Neural progenitor cell (in vitro differentiated cells): ENCODE measurements around the gene HMGCLL1.

Source experiments
- CTCF ChIP-seq: fragments of 200-600 bp; sonication (generic); IDR thresholded peaks from 2 replicates; pipeline ENCODE4 v1.5.1; 2017; ENCODE audit warnings: antibody characterized with exemption, mild to moderate bottlenecking
- EZH2 ChIP-seq: fragments of 200-600 bp; sonication (generic); IDR thresholded peaks from 2 replicates; pipeline ENCODE4 v1.6.1; 2017; ENCODE audit warnings: antibody characterized with exemption, mild to moderate bottlenecking, moderate library complexity

GRCh38 chr6:55557146-55557545 lies 21.8 kb downstream of the HMGCLL1 start:
- TF ChIP-seq CTCF (no peak), EZH2 (no peak)
